Loucy (cell line): Measurements from ENCODE around the gene SSC4D.

Source experiments
- H2AFZ ChIP-seq: fragments of 200-600 bp; sonication (generic); 2 replicates; pipeline ENCODE4 v1.6.0; 2016; ENCODE audit warnings: antibody characterized with exemption, mild to moderate bottlenecking, low read length, moderate library complexity
- H3F3A ChIP-seq: fragments of 200-600 bp; 2 replicates; pipeline ENCODE4 v1.6.0; 2016; ENCODE audit warnings: antibody characterized with exemption, low read depth, mild to moderate bottlenecking
- H3K27me3 ChIP-seq: fragments of 200-600 bp; sonication (generic); 2 replicates; pipeline ENCODE4 v1.6.1; 2014; ENCODE audit warnings: low read length, mild to moderate bottlenecking; ENCODE audit not compliant: insufficient read depth, poor library complexity, severe bottlenecking
- H3K36me3 ChIP-seq: fragments of 200-600 bp; sonication (generic); 2 replicates; pipeline ENCODE4 v1.6.1; 2016; ENCODE audit warnings: low read length; ENCODE audit not compliant: insufficient read depth
- H3K4me1 ChIP-seq: fragments of 200-600 bp; sonication (generic); 2 replicates; pipeline ENCODE4 v1.5.1; 2014; ENCODE audit warnings: low read length, mild to moderate bottlenecking; ENCODE audit not compliant: insufficient read depth, poor library complexity, severe bottlenecking
- H3K4me2 ChIP-seq: fragments of 200-600 bp; sonication (generic); 2 replicates; pipeline ENCODE4 v1.6.0; 2014; ENCODE audit warnings: antibody characterized with exemption, low read length, low read depth, mild to moderate bottlenecking; ENCODE audit not compliant: poor library complexity, severe bottlenecking
- H3K4me3 ChIP-seq: fragments of 200-600 bp; sonication (generic); 2 replicates; pipeline ENCODE4 v1.5.1; 2014; ENCODE audit warnings: low read length, mild to moderate bottlenecking, mixed read lengths; ENCODE audit not compliant: poor library complexity, severe bottlenecking
- H3K79me2 ChIP-seq: fragments of 200-600 bp; sonication (generic); 2 replicates; pipeline ENCODE4 v1.6.1; 2014; ENCODE audit warnings: low read length; ENCODE audit not compliant: insufficient read depth
- H3K9ac ChIP-seq: fragments of 200-600 bp; sonication (generic); 2 replicates; pipeline ENCODE4 v1.6.0; 2014; ENCODE audit warnings: mild to moderate bottlenecking, low read depth, low read length, moderate library complexity; ENCODE audit not compliant: poor library complexity, severe bottlenecking
- H3K9me2 ChIP-seq: fragments of 200-600 bp; sonication (generic); replicated peaks from 2 replicates; pipeline ENCODE4 v1.6.1; 2016; ENCODE audit warnings: low read depth, low read length, mixed read lengths
- H3K9me3 ChIP-seq: fragments of 200-600 bp; sonication (generic); 2 replicates; pipeline ENCODE4 v1.6.1; 2014; ENCODE audit warnings: mild to moderate bottlenecking, antibody characterized with exemption, low read length, low read depth; ENCODE audit not compliant: insufficient read depth
- H4K20me1 ChIP-seq: fragments of 200-600 bp; sonication (generic); 2 replicates; pipeline ENCODE4 v1.6.0; 2014; ENCODE audit warnings: antibody characterized with exemption, low read length, mild to moderate bottlenecking; ENCODE audit not compliant: insufficient read depth, poor library complexity, severe bottlenecking
- EZH2phosphoT487 ChIP-seq: fragments of 200-600 bp; IDR thresholded peaks from 2 replicates; pipeline ENCODE4 v1.6.1; 2018; ENCODE audit warnings: antibody characterized with exemption, mild to moderate bottlenecking, moderate library complexity, borderline replicate concordance
- TF ChIP-seq, protein P1 (sequence below): fragments of 200-600 bp; sonication (generic); conservative IDR thresholded peaks from 2 replicates; pipeline ENCODE4 v1.5.1; 2014; ENCODE audit warnings: mild to moderate bottlenecking, antibody characterized with exemption, low read length

Gene SSC4D

DNA sequence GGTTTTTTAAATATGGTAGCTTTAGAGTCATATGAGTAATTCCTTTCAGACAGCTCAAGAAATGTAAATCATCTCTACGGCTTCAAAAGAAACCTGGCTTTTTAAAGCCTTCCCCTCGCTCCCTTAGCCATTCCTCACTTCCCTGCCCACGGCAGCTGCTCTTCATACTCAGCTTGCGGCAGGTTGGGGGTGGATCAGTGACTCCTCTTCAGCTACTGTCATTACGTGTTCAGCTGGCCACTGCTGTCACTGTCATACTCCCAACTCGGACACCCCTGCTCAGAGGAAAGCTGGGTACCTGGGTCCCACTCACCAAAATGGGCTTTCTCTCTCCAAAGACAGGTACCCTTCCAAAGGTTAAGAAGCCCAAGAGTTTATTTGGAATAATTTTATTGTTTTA lies 57.3 kb downstream of the SSC4D start:
- H3K9ac ChIP-seq: no peak overlapping the region
- no peaks in the 10 kb centered on the region for H3K9me2 ChIP-seq
- H3K4me1 ChIP-seq: peaks cover 44% of the 10 kb centered on the region
- H2AFZ ChIP-seq: no peak overlapping the region
- H3K27me3 ChIP-seq: no peaks in the 10 kb centered on the region
- no peaks in the 10 kb centered on the region for H3K9me3 ChIP-seq
- H3K4me3 ChIP-seq: no peak overlapping the region
- H3K36me3 ChIP-seq: peaks cover 44% of the 10 kb centered on the region
- peaks cover 95% of the 10 kb centered on the region for H4K20me1 ChIP-seq
- peaks cover 99% of the 10 kb centered on the region for H3K79me2 ChIP-seq
- TF ChIP-seq EZH2phosphoT487: no peak
- TF ChIP-seq, protein P1, sequence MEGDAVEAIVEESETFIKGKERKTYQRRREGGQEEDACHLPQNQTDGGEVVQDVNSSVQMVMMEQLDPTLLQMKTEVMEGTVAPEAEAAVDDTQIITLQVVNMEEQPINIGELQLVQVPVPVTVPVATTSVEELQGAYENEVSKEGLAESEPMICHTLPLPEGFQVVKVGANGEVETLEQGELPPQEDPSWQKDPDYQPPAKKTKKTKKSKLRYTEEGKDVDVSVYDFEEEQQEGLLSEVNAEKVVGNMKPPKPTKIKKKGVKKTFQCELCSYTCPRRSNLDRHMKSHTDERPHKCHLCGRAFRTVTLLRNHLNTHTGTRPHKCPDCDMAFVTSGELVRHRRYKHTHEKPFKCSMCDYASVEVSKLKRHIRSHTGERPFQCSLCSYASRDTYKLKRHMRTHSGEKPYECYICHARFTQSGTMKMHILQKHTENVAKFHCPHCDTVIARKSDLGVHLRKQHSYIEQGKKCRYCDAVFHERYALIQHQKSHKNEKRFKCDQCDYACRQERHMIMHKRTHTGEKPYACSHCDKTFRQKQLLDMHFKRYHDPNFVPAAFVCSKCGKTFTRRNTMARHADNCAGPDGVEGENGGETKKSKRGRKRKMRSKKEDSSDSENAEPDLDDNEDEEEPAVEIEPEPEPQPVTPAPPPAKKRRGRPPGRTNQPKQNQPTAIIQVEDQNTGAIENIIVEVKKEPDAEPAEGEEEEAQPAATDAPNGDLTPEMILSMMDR: no peak
- 0 out of 2 replicates have a peak, but pooled peaks cover 4% of the 10 kb centered on the region for H3F3A ChIP-seq
- peak overlapping the region; percentile 87 for H3K4me2 ChIP-seq

DNA sequence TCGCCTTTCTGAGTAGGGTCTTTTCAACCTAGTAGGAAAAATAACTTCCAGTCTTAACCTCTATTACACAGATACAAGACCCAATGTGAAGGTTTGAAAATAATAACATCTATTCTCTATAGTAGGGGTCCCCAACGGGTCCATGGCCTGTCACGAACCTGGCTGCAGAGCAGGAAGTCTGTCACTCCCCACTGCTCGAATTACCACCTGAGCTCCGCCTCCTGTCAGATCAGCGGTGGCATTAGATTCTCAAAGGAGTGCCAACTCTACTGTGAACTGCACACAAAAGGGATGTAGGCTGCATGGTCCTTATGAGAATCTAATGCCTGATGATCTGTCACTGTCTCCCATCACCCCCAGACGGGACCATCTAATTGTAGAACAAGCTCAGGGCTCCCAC lies 58.1 kb downstream of the SSC4D start:
- Histone ChIP-seq H2AFZ (no peak overlapping the region), H3F3A (0 out of 2 replicates have a peak, but pooled peaks cover 4% of the 10 kb centered on the region), H3K4me1 (peaks cover 43% of the 10 kb centered on the region), H3K79me2 (peaks cover 99% of the 10 kb centered on the region), H3K9me2 (no peaks in the 10 kb centered on the region), H3K4me2 (peak overlapping the region; percentile 87), H3K36me3 (peaks cover 52% of the 10 kb centered on the region), H4K20me1 (peaks cover 94% of the 10 kb centered on the region), H3K27me3 (no peaks in the 10 kb centered on the region), H3K9ac (no peak overlapping the region), H3K9me3 (no peaks in the 10 kb centered on the region), H3K4me3 (no peak overlapping the region)
- no peak for TF ChIP-seq EZH2phosphoT487
- TF ChIP-seq, protein P1: no peak

DNA sequence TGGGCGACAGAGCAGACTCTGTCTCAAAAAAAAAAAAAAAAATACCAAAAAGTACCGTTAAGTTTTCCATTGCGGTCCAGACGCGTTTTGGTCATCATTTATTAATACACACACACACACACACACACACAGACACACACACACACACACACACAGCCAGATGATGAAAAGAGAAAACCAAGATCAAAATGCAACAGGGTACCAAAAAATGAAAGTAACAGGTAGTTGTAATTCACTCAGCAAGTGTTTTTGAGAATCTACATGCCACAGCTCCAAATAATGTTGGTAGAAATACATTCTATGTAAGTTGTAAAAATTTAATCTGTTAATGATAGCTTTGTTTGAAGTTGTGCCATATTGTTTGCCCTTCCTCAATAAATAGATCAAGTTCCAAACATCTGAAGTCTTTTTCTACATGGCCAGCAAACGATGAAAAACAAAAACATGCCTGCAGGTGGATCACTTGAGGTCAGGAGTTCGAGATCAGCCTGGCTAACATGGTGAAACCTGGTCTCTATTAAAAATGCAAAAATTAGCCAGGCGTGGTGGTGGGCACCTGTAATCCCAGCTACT lies 60.1 kb downstream of the SSC4D start:
- H3K36me3 ChIP-seq: peaks cover 63% of the 10 kb centered on the region
- H3K9me2 ChIP-seq: no peaks in the 10 kb centered on the region
- TF ChIP-seq, protein P1: no peak
- no peak for TF ChIP-seq EZH2phosphoT487
- no peaks in the 10 kb centered on the region for H3K9me3 ChIP-seq
- H3K27me3 ChIP-seq: no peaks in the 10 kb centered on the region
- H3K79me2 ChIP-seq: peaks cover 99% of the 10 kb centered on the region
- H3K4me3 ChIP-seq: no peak overlapping the region
- H3K4me2 ChIP-seq: no peak overlapping the region
- no peak overlapping the region for H3K9ac ChIP-seq
- peaks cover 87% of the 10 kb centered on the region for H4K20me1 ChIP-seq
- 0 out of 2 replicates have a peak, but pooled peaks cover 4% of the 10 kb centered on the region for H3F3A ChIP-seq
- peaks cover 26% of the 10 kb centered on the region for H3K4me1 ChIP-seq
- no peak overlapping the region for H2AFZ ChIP-seq
